Astrocyte (in vitro differentiated cells and primary cell): ENCODE measurements around the gene NTM. TPM values are rescaled to one million over a fixed set of nuclear protein-coding genes. Genes with fewer than 3 reads are reported as not detected.

Experiments used
- DNase-seq: peaks from one replicate; pipeline ENCODE4 v3.0.0-alpha.2; 2010; ENCODE audit warnings: low read depth
- FAIRE-seq: peaks from 2 replicates; lab custom pipeline; 2011; peaks lifted over from hg19 to GRCh38; lab: Jason Lieb, UNC
- H2AFZ ChIP-seq: 2 replicates; pipeline ENCODE4 v1.6.0; 2012; ENCODE audit warnings: low read depth, low read length, inconsistent platforms
- H3K27ac ChIP-seq: 2 replicates; pipeline ENCODE4 v1.5.1; 2011; ENCODE audit warnings: low read depth, low read length, inconsistent platforms
- H3K27me3 ChIP-seq: 2 replicates; pipeline ENCODE4 v1.6.0; 2011; ENCODE audit warnings: low read length, inconsistent platforms; ENCODE audit not compliant: insufficient read depth
- H3K36me3 ChIP-seq: 2 replicates; pipeline ENCODE4 v1.5.1; 2011; ENCODE audit warnings: low read length, inconsistent platforms; ENCODE audit not compliant: insufficient read depth
- H3K4me1 ChIP-seq: 2 replicates; pipeline ENCODE4 v1.5.1; 2011; ENCODE audit warnings: low read length, inconsistent platforms; ENCODE audit not compliant: insufficient read depth
- H3K4me2 ChIP-seq: 2 replicates; pipeline ENCODE4 v1.6.0; 2012; ENCODE audit warnings: low read length, inconsistent platforms
- H3K4me3 ChIP-seq: 2 replicates; pipeline ENCODE4 v1.5.1; 2011; ENCODE audit warnings: low read depth, mild to moderate bottlenecking, low read length, inconsistent platforms; ENCODE audit not compliant: insufficient read depth
- H3K79me2 ChIP-seq: 2 replicates; pipeline ENCODE4 v1.6.0; 2012; ENCODE audit warnings: mild to moderate bottlenecking, low read length, inconsistent platforms; ENCODE audit not compliant: insufficient read depth
- H3K9ac ChIP-seq: 2 replicates; pipeline ENCODE4 v1.6.0; 2012; ENCODE audit warnings: mild to moderate bottlenecking, low read length, inconsistent platforms
- H3K9me3 ChIP-seq: 2 replicates; pipeline ENCODE4 v1.5.1; 2012; ENCODE audit warnings: low read depth, mild to moderate bottlenecking, low read length, inconsistent platforms; ENCODE audit not compliant: insufficient read depth
- H4K20me1 ChIP-seq: 2 replicates; pipeline ENCODE4 v1.6.0; 2012; ENCODE audit warnings: low read length, inconsistent platforms; ENCODE audit not compliant: insufficient read depth
- H3K27ac Mint-ChIP-seq: one replicate; pipeline ENCODE4 v1.8.0; 2021; ENCODE audit warnings: mild to moderate bottlenecking, mixed read lengths; ENCODE audit not compliant: unreplicated experiment
- H3K27me3 Mint-ChIP-seq: one replicate; pipeline ENCODE4 v1.8.0; 2021; ENCODE audit warnings: low read depth, mixed read lengths; ENCODE audit not compliant: unreplicated experiment
- H3K36me3 Mint-ChIP-seq: one replicate; pipeline ENCODE4 v1.8.0; 2021; ENCODE audit warnings: low read depth, mixed read lengths; ENCODE audit not compliant: unreplicated experiment
- H3K4me1 Mint-ChIP-seq: one replicate; pipeline ENCODE4 v1.8.0; 2021; ENCODE audit warnings: low read depth, mixed read lengths; ENCODE audit not compliant: unreplicated experiment
- H3K4me3 Mint-ChIP-seq: one replicate; pipeline ENCODE4 v1.8.0; 2021; ENCODE audit warnings: mild to moderate bottlenecking, moderate library complexity, mixed read lengths; ENCODE audit not compliant: unreplicated experiment
- H3K9me3 Mint-ChIP-seq: one replicate; pipeline ENCODE4 v1.8.0; 2021; ENCODE audit warnings: mild to moderate bottlenecking, mixed read lengths; ENCODE audit not compliant: unreplicated experiment
- CTCF ChIP-seq: IDR thresholded peaks from 2 replicates; pipeline ENCODE4 v1.5.1; 2011; ENCODE audit warnings: low read depth, mild to moderate bottlenecking, inconsistent platforms, low read length, moderate library complexity; ENCODE audit not compliant: insufficient read depth
- EZH2 ChIP-seq: IDR thresholded peaks from 2 replicates; pipeline ENCODE4 v1.6.1; 2012; ENCODE audit warnings: mild to moderate bottlenecking, low read length, inconsistent platforms; ENCODE audit not compliant: insufficient read depth
- total RNA-seq: library from RNA; stranded (reverse); gene quantifications from 2 replicates; pipeline ENCODE4 v1.2.1, GENCODE V29; 2021

Gene NTM
- total RNA-seq, 1 donor from 2014 or later = 98.2 TPM

- TF ChIP-seq CTCF (no peak), EZH2 (no peak)
- FAIRE-seq = no peak
- peaks cover 3% of the 10 kb centered on the region for H3K4me1 ChIP-seq
- H3K36me3 Mint-ChIP-seq = peaks cover 22% of the 10 kb centered on the region
- no peaks in the 10 kb centered on the region for H3K36me3 ChIP-seq
- H3K27me3 Mint-ChIP-seq = peaks cover 3% of the 10 kb centered on the region
- no peak overlapping the region for H3K4me2 ChIP-seq
- H3K4me1 Mint-ChIP-seq = peaks cover 9% of the 10 kb centered on the region
- H3K27ac Mint-ChIP-seq = no peak overlapping the region
- peaks cover 2% of the 10 kb centered on the region for H3K9me3 Mint-ChIP-seq
- no peak overlapping the region for H3K4me3 Mint-ChIP-seq
- no peaks in the 10 kb centered on the region for H3K27me3 ChIP-seq
- H3K9me3 ChIP-seq = no peaks in the 10 kb centered on the region
- no peaks in the 10 kb centered on the region for H3K79me2 ChIP-seq
- no peak overlapping the region for H3K27ac ChIP-seq
- no peak overlapping the region for H2AFZ ChIP-seq
- no peaks in the 10 kb centered on the region for H4K20me1 ChIP-seq
- H3K4me3 ChIP-seq = no peak overlapping the region
- DNase-seq = no peak
- no peak overlapping the region for H3K9ac ChIP-seq
These were observed 960.1 kb downstream of the NTM start for GRCh38 chr11:132330515-132330914.

GRCh38 chr11:132332521-132332920 is 962.1 kb downstream of the NTM start:
- H3K4me3 ChIP-seq = no peak overlapping the region
- H3K79me2 ChIP-seq = no peaks in the 10 kb centered on the region
- no peak overlapping the region for H2AFZ ChIP-seq
- Mint-ChIP-seq H3K27ac (no peak overlapping the region), H3K4me1 (peaks cover 9% of the 10 kb centered on the region), H3K36me3 (peaks cover 22% of the 10 kb centered on the region), H3K9me3 (no peaks in the 10 kb centered on the region), H3K4me3 (no peak overlapping the region), H3K27me3 (peaks cover 3% of the 10 kb centered on the region)
- FAIRE-seq (no peak), DNase-seq (no peak)
- no peaks in the 10 kb centered on the region for H4K20me1 ChIP-seq
- peaks cover 3% of the 10 kb centered on the region for H3K4me1 ChIP-seq
- H3K36me3 ChIP-seq = no peaks in the 10 kb centered on the region
- no peak overlapping the region for H3K4me2 ChIP-seq
- H3K27me3 ChIP-seq = no peaks in the 10 kb centered on the region
- TF ChIP-seq CTCF = no peak
- H3K9ac ChIP-seq = no peak overlapping the region
- no peaks in the 10 kb centered on the region for H3K9me3 ChIP-seq
- no peak overlapping the region for H3K27ac ChIP-seq

- Mint-ChIP-seq H3K27ac (no peak overlapping the region), H3K27me3 (peaks cover 3% of the 10 kb centered on the region), H3K4me3 (no peak overlapping the region), H3K36me3 (peaks cover 22% of the 10 kb centered on the region), H3K9me3 (peaks cover 3% of the 10 kb centered on the region), H3K4me1 (peaks cover 9% of the 10 kb centered on the region)
- Histone ChIP-seq H2AFZ (no peak overlapping the region), H3K36me3 (no peaks in the 10 kb centered on the region), H3K79me2 (no peaks in the 10 kb centered on the region), H3K4me3 (no peak overlapping the region), H4K20me1 (no peaks in the 10 kb centered on the region), H3K4me1 (peaks cover 3% of the 10 kb centered on the region), H3K27me3 (no peaks in the 10 kb centered on the region), H3K9me3 (no peaks in the 10 kb centered on the region), H3K9ac (no peak overlapping the region), H3K4me2 (no peak overlapping the region), H3K27ac (no peak overlapping the region)
- FAIRE-seq (no peak), DNase-seq (no peak)
- TF ChIP-seq CTCF (no peak), EZH2 (no peak)
These were observed 964.4 kb downstream of the NTM start for GRCh38 chr11:132334769-132335280.
